ENCODE measurements around the gene SF3B5. TPM values are rescaled to one million over a fixed set of nuclear protein-coding genes. Genes with fewer than 3 reads are reported as not detected.
A peak's percentile ranks its signal among the peaks of the same experiment; 100 is the strongest.
"Not testable (repeated sequence)": the region's sequence is repeated elsewhere in the genome, so short reads cannot be mapped to it uniquely, and the experiment has no call there.

The SF3B5 gene
- total RNA-seq (2014; rRNA removed), result 167 and 186 TPM in 2 replicates
- 238 TPM for polyA plus RNA-seq (2012)

DNA sequence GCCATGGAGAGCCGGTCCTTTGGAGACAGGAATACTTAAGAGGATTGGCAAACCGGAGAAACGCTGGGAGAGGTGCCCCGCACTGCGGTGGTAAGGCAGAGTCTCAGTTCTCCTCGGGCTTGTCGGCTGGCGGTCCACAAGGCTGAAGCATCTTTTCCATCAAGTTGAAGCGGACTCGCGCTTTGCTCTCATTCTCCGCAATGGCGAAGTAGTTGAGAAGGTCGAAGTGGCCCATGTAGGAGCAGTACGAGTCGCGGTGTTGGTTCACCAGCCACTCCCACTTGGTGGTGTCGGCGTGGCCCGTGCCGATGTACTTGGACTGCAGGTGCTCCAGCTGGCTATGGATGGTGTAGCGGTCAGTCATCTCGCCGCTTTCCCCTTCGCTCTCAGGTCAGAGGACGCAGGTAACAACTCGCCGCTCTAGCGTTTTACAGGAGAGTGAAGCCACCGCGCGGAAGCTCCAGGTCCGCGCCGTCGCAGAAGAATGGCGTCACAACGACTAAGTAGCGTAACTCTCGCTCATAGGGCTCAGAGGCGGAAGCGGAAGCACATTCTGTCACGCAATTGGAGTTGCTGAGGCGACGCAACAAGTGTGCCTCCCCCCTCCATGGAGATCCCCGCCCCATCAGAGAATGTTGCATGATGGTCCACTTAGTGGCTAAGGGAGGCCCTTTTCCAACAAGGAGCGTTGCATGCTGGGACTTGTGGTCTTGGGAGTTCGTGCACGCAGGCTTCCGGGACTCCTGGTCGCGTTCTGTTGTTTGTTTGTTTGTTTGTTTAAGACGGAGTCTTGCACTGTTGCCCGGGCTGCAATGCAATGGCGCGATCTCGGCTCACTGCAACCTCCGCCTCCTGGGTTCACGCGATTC is at the start of gene SF3B5:
SF3B5 (minus strand) TSS at position 440 of the 869 bp plus-strand sequence; CDS start at position 364, 76 bp downstream.
- peak; percentile 100 for DNase-seq (ENCODE audit: low read depth)

DNA sequence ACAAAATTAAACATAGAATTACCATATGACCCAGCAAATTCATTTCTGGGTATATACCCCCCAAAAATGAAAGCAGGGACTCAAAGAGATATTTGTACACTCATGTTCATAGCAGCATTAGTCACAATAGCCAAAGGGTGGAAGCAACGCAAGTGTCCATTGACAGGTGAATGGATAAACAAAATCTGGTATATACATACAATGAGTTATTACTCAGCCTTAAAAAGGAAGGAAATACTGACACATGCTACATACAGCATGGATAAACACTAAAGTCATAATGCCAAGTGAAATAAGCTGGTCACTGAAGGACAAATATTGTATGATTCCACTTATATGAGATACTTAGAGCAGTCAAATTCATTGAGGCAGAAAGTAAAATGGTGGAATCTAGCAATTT is 49.6 kb upstream of the SF3B5 start:
- no peak for DNase-seq (ENCODE audit: low read depth)

DNA sequence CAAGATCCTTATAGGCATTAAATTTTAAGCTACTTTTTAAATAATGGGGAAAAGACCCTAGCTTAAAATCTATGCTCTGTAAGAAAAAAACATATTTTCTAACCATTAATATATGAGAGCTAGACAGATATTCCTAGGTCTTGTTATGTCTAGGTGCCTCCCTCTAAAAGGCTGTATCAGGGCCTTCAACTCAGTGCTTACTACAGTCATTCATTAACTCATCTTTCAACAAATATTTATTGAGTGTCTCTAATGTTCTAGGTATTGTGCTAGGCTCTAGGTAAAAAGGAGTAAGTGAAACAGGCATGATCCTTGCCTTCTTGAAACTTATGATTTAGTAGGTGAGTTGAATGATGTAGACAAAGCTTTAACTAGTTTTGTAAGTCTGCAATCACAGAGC is 48.5 kb upstream of the SF3B5 start:
- no peak for DNase-seq (ENCODE audit: low read depth)

DNA sequence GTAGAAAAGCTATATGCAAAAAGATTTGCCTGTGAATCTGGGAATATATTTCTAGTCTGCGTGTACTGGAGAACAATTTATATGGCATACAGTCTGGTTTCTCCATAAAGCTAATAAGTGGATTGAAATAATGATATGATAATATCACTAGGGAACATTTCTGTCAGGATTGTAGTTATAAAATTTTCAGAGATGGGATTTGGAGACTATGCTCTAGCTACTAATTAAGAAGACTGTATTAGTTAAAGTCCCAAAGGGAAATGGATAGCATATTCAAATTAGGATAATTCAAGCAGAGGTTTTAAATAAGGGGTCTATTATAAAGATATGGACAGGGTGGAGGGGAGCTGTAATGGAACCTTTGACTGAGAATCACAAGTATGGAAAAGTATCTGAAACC is 47.7 kb upstream of the SF3B5 start:
- no peak for DNase-seq (ENCODE audit: low read depth)

DNA sequence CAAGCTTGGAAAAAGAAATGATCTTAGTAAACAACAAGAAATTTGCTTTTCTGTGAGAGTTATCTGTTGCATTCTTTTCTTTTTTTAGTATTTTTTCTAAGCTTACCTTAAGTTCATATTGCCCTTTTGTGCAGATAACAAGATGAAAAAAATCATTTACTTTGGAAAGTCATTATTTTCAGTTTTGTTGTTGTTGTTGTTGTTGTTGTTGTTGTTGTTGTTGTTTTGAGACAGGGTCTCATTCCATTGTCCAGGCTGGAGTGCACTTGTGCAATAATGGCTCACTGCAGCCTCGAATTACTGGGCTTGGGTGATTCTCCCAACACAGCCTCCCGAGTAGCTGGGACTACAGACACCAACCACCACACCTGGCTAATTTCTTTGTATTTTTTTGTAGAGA is 46.1 kb upstream of the SF3B5 start:
- DNase-seq (ENCODE audit: low read depth), result no peak

DNA sequence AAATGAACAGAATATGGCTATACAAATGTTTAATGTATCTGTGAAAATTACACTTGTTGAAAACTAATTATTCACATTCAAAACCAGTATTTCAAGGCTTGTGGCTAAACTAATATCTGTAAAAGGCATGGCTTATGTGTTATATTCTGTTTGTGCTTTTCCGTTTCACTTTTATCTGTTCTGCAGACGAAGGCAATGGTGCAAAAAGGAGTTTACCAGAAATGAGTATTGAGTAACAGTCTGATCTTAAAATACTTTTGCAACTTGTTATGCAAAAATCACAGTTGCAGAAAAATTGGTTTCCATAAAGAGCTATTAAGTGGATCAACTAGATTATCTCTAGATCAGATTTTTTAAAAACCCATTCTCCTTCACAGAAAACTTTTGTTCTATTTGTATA is 45.5 kb upstream of the SF3B5 start:
- no peak for DNase-seq (ENCODE audit: low read depth)

DNA sequence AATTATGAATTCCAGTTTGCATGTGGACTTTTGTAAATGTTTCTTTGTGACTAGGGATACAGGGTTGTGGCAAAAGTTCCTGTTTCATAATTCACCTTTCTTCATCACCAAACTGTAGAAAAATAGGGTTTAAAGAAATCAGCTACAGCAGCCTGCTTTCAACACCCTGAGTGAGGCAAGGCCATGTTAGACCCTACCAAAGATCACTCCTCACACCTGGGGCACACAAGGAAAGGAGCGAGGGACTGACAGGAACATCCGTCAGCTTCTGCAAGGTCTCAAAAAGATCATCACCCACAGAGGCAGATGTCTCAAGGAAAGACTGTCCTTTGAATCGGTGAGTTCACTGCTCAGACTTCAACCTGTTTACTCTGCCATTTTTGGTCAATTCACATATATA is 44.4 kb upstream of the SF3B5 start:
- DNase-seq (ENCODE audit: low read depth), result no peak

DNA sequence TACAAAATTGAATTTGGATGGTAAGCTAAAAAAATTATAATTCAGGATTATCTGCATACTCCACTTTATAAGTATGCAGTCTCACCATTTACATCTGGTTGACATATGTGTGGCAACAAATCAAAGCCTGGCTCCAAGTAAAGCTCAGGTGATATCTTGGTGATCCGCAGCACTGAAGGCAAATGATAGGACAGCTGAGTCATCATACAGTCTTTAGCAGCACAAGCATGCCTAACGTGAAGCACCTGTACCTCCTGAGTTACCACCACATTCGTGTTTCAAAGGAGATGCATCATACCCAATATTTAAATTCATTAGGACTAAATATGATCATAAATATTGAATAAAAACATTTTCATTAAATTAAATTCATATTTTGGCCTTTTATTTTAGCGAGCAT is 43.2 kb upstream of the SF3B5 start:
- DNase-seq (ENCODE audit: low read depth), result no peak

DNA sequence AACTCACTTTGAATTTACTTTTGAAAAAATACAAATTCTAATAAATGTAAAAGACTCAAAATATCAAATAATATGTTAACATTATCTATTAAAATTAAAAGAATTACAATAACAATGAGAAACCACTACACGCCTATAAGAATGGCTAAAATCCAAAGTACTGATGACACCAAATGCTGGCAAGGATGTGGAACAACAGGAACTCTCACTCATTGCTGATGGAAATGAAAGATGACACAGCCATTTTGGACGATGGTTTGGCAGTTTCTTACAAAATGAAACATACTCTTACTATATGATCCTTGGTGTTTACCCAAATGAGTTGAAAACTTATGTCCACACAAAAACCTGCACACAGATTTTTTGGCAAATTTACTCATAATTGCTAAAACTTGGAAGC is 39.4 kb upstream of the SF3B5 start:
- no peak for DNase-seq (ENCODE audit: low read depth)

DNA sequence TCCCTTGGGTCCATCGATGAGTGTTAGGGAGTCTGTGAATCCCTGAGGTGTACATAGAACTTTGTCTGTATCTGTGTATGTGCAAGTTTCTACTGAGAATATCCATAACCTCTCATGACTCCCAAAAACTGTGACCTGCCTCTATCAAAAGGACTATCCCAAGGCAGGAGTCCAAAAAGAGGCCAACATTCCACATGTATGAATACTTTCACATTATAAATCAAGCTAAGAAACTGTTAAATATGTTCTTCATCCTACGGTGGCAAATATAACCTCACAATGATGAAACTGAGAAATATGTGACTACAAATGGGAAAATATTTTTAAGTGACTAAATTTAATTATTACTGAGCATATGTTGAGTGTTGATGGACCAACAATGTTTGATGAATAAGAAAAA is 38.8 kb upstream of the SF3B5 start:
- peak; percentile 38 for DNase-seq (ENCODE audit: low read depth)

DNA sequence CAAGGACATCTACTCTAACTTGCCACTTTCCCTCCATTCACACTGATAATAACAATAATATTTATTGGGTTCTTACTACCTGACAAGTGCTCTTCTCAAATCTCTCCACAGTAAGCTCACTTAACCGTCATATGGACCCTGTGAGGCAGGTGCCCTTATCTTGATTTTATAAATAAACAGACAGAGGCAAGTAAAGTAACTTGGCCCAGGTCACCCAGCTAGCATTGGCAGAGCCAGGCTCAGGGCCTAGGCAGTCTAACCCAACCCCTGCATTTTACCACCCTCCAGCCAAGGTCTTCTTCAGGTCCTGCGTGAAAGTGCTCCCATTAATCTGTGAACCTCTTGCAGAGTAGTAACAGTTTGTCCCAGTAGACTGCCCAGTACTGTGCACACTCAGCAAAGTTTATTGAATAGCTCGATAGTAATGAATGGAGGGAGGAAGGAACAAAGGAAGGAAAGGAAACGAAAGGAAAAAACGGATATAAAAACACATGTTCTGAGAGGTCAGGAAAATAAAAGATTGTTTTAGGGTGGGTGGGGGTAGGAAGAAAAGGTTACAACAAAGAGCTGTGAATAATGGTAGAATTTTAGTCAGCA is 38.0 kb upstream of the SF3B5 start:
- no peak for DNase-seq (ENCODE audit: low read depth)

DNA sequence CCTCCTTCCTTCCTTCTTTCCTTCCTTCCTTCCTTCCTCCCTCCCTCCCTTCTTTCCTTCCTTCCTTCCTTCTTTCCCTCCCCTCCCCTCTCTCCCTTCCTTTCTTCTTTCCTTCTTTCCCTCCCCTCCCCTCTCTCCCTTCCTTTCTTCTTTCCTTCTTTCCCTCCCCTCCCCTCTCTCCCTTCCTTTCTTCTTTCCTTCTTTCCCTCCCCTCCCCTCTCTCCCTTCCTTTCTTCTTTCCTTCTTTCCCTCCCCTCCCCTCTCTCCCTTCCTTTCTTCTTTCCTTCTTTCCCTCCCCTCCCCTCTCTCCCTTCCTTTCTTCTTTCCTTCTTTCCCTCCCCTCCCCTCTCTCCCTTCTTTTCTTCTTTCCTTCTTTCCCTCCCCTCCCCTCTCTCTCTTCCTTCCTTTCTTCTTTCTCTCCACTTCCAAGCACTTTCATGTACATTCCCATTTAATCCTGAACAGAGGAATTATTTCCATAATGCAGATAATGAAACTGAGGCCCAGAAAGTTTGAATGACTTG is 36.9 kb upstream of the SF3B5 start:
- DNase-seq (ENCODE audit: low read depth), result not testable (repeated sequence)

DNA sequence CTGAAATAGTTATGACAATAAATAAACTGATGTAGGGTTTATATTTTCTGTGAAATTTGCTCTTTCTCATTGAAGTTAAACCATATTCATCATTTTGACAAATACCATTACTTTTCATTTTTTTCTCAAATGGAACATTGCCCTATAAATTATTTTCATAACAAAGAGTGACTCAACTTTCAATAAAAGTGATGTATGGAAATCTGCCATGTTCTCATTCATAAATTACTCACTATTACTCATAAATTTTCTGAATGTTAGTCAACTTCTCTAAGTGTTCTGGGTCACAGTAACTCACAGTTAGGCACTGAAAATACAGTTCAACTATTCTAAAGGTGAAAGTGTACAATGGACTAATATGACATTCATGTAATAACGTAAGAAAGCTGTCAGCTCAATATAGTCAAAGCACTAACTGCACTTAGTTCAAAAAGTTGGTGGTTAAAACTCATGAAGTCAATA is 35.9 kb upstream of the SF3B5 start:
- DNase-seq (ENCODE audit: low read depth), result peak; percentile 80

DNA sequence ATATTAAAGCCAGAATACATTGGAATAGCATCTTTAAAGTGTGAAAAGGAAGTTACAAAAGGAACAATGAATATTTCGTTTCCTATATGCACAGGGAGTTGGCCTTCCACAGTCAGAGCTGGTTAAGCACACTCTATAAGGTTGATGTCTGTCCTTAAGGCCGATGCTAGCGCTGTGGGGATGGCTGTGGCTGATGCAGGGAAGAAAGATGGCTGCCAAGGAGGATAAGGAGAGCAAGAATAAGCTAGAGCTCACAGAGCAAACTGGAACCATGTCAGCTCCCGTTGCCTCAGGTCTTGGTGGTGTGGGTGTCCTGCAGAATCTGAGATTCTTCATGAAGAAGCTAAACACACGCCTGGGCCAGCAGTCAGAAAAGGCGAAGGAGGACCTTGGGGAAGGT is 34.1 kb upstream of the SF3B5 start:
- no peak for DNase-seq (ENCODE audit: low read depth)

DNA sequence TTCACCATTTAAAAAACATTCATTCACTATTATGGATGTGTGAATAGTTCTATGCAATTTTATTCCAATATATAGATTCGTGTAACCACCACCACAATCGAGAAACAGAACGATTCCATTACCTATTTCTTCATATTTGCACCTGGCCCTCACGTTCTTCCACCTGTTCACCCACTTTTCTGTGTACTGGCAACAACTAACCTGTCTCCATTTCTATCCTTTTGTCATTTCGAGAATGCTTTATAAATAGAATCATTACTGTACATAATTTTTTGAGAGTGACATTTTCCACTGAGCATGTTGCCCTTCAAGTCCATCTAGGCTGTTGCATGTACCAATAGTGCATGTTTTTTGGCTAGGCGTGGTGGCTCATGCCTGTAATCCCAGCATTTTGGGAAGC is 31.7 kb upstream of the SF3B5 start:
- DNase-seq (ENCODE audit: low read depth), result no peak

DNA sequence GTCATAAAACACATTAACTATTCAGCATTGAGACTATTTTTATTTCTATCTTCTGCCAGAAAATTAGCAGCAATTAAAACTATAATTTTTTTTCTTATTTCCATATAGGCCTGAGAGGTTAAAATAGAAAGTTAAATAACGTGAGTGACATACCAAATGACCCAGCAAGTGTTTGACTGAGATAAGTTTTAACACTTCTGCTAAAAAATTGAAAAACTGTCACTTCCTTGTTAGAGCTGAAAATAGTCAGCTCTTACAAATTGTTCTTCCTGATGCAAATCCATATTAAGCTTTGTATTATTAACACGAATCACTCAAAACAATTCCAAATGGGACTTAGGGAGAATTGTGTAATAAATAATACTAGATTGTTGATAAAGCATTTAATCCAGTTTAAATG is 28.5 kb upstream of the SF3B5 start:
- DNase-seq (ENCODE audit: low read depth), result no peak

DNA sequence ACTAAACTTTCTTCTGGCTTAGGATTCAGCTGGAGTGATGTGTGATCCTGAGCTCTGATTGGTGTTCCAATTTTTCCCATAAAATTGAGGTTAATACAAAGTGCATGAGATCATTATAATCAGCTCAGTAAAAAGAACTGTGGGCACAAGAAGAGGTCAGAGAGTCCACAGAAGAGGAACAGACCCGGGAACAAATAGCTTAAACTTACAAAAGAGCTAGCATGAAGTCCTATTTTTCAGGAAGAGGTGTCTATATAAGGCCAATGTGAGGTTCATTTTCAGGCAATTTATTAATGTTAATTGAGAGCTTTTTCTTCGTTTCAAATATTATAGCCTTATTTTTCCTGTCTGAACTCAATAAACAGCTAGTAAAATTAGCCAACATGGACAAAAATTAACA is 28.0 kb upstream of the SF3B5 start:
- DNase-seq (ENCODE audit: low read depth), result no peak

DNA sequence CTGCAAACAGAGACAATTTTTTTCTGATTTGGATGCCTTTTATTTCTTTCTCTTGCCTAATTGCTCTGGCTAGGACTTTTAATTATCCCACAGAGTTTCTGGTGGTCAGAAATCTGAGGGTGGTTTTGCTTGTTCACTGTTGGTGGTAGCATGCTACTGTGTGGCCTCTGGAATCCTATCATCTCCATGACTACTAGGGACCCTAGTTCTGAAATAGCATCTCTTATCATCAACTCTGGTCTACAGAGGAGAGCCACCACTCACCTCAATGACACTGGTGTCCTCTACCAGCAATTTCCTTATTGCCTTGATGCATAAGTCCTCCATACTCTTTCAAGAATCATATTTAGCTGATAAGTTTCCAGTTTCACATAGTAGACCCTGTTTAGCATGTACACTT is 27.5 kb upstream of the SF3B5 start:
- DNase-seq (ENCODE audit: low read depth), result no peak

DNA sequence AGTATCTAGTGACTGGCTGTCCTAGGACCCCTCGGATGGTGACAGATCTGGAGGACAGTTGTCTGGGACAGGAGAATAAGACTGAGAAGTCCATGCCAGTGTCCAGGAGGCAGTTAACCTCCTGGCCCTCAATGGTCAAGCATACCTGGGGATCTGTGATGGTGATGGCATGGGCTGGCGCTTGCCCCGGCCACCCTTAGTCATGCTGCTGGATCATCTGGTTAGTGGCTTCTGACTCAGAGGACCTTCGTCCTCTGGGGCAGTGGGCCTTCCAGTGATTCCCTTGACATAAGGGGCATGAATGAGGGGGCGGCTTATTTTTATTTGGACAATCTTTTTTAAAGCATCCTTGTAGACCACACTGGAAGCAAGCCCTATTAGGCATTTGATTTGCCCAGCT is 24.0 kb upstream of the SF3B5 start:
- no peak for DNase-seq (ENCODE audit: low read depth)

DNA sequence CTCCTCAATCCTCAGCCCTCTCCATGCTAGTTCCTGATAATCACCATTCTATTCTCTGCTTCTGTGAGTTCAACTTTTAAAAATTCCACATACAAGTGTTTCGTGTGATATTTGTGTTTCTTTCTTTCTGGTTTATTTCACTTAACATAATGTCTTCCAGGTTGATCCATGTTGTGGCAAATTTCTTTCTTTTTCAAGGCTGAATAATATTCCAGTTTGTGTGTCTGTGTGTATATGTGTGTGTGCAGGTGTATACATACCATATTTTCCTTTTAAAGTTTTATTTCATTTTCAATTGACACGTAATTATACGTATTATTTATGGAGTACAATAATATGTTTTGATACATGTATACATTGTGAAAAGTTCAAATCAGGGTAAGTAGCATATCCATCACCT is 19.8 kb upstream of the SF3B5 start:
- DNase-seq (ENCODE audit: low read depth), result no peak

DNA sequence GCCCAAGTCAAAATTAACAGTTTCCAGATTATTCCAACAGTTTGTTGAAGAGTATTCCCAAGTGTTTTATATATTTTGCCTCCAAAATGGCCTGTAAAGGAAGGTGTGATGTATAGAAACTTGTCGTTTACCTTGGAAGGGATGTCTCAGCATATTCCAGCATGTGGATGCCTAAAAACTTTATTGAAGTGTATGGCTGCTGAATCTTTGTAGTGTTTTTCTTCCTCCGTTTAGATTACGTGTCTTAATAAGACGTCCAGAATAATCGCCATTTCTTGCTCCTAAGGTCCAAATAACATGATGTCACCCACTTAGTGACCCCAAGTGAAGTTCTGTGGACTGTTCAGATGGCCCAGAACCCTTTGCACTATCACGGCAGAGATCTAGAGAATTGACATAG is 18.0 kb upstream of the SF3B5 start:
- no peak for DNase-seq (ENCODE audit: low read depth)

DNA sequence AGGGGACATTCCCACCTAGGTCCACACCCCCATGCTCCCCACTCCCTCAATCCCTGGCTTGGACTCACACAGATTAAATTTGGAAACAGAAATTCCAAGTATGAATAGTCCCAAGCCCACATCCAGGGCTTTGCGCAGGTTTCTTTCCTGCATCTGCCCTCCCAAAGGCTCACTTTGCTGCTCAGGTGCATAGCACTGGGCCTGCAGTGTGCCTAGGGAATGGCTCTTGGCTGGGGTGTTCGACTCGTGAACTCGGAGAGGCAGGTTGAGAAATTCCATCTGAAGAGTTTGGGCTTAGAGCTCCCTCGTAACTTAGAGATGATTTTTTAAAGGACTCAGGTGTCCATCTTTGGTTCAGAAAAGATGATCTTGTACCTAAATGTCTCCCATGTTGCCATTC is 14.8 kb upstream of the SF3B5 start:
- no peak for DNase-seq (ENCODE audit: low read depth)

DNA sequence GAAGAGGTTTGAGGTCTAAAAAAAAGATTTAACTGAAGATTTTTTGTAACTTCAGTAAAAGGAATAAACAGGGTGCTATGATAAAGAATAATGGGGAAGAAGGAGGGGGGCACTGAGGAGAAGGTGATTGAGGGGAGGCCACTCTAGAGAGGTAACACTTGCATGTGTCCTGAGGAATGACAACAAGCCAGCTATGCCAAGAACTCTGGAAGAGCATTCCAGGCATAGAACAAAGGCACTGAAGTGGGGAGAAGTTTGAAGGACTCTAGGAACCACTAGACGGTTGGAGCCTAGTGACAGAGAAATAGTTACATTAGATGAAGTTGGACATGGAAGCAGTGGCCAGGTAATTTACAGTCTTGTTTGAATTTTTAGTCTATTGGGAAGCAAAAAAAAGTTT is 10.8 kb upstream of the SF3B5 start:
- no peak for DNase-seq (ENCODE audit: low read depth)
